Transverse colon (tissue), 3 donors: ENCODE measurements around the gene LYVE1.

Source experiments
- CTCF ChIP-seq, 5 experiments: fragments of 200-600 bp in 3 of 5; fragments of 450-650 bp in 2 of 5; sonication (generic) in 3 of 5; IDR thresholded peaks; 1 replicate in 2 of 5; 2 replicates in 3 of 5; pipeline ENCODE4 v1.5.1; 2016 to 2017; ENCODE audit warnings: antibody characterized with exemption in 5 of 5, inconsistent platforms in 3 of 5, mild to moderate bottlenecking in 2 of 5, moderate library complexity in 1 of 5
- POLR2A ChIP-seq: fragments of 450-650 bp; IDR thresholded peaks from one replicate; pipeline ENCODE4 v1.6.1; 2016; ENCODE audit warnings: antibody characterized with exemption, mild to moderate bottlenecking, moderate library complexity

DNA sequence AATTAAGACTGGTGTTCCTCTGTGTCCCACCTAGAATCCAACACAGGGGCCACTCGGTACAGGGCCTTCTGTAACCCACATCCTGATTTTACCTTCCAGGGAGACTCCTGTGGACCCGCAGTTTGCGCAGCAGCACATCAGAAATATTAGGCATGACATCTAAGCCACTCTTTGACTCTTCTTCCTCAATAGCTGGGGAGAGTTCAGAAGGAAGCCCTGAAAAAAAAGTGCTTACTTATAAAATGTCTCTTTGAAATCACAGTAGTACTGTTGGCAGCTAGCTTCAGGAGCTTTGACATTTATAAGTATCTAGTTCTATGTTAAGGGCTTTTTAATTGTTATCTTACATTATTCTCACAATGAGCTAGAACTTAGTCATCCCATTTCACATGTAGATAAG lies 41.2 kb upstream of the LYVE1 start:
- TF ChIP-seq CTCF (IDR thresholded peaks at IDR 0.05) = no peak
- TF ChIP-seq POLR2A = no peak
